Activated CD4-positive, alpha-beta T cell treated with anti-CD3 and anti-CD28 coated beads, Interleukin-2, Interleukin-6, amounts not matched to agents 100 ng/mL and 50 ng/mL, durations not matched to agents 16 hours and 8 hours (primary cell): ENCODE measurements around the gene NOL3.
A peak's percentile ranks its signal among the peaks of the same experiment; 100 is the strongest.

ENCODE experiments used
- DNase-seq: peaks from one replicate; pipeline ENCODE4 v3.0.0-alpha.2; 2020

NOL3 gene

DNA sequence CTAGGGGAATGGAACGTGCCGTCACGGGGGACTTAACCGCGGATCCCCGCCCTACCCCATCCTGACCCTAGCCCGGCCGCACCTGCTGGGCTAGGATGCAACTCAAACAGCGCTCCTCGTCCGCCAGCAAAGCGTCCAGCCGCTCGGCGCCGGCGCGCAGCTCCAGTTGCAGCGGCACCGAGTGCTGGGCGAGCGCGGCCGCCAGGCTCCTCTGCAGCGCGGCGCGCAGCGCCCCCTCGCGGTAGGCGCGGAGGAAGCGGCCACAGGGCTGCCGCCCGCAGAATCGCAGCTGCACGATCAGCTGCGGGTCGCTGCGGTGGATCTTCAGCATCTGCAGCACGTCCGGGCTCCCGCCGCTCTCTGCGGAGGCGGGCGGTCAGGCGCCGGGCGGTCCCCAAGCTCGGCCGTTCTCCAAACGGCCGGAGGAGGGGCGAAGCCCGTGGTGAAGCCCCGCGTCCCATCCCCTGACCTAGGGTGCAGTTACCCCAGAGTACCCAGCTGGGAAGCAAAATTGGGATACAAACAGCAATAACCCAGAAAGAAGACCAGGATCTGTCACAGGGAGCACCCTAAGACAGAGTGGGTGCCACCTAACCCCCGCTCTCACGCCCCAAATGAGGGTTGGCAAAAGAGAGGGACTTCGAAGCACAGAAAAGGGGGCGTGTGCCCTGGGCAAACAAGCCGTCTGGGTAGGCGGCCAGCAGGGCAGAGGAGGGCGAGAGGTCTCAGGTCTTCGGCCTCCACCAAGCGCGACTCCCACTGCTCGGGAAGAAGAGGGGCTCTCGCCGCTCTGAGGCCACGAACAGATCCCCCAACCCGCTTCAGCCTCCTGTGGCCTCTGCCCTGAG is 14.8 kb upstream of the NOL3 start:
- peak; percentile 89 for DNase-seq

DNA sequence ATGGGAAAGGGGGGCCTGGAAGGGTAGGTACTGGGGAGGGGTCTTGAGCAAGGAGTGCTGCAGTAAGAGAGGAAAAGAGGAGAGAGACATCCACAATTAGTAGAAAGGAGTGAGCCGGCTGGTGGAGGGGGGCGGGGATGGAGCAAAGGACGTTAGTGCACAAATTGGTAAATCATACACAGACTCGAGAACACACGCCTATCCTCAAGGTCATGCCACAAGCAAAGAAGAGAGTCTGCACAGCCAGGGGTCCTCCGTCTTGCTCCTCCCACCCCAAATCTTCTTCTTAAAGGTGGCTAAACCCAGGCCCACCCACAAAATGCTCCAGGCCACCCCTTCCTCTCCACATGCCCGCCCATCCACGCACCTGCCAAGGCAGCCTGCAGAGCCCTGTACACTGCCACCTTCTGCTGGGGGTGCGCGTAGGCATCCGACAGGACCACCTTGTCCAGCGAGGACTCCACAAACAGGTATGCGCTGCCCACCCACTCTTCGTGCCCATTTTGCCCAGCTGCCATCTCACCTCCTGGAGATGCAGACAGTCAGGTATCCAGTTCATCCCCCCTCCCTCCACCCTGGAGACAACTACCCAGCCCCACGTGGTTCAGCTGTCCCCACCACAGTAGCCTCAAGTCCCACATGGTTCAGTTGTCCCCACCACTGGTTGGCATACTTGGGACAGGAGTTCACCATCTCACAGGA is 14.0 kb upstream of the NOL3 start:
- DNase-seq: no peak

DNA sequence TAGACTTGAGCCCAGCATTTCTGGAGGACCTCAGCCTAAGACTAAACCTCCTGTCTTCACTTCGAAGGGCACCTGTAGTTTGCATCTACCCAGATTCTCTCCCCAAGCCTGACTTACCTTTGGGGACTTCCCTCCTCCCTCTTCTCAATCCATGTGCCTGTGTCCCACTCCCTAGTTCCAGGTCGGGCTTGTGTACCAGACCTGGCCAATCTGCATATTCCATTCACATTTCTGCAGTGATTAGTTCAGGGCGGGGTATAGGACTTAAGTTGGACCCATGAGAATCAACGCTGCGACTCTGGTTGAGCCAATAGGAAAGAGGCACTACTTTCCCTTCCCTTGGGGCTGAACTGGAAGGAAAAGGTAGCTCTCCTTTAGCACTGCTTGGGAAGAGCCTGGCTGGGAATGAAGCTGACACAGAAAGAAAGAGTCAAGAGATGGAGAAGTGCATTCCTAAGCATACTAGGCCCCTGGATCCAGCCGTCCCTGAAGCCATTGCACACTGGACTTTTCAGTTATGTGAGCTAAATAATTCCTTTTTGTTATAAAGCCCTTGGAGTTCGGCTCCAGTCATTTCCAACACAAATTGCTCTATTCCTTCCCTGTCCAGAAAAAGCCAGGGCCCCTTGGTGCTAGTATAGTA is 13.1 kb upstream of the NOL3 start:
- DNase-seq: no peak

DNA sequence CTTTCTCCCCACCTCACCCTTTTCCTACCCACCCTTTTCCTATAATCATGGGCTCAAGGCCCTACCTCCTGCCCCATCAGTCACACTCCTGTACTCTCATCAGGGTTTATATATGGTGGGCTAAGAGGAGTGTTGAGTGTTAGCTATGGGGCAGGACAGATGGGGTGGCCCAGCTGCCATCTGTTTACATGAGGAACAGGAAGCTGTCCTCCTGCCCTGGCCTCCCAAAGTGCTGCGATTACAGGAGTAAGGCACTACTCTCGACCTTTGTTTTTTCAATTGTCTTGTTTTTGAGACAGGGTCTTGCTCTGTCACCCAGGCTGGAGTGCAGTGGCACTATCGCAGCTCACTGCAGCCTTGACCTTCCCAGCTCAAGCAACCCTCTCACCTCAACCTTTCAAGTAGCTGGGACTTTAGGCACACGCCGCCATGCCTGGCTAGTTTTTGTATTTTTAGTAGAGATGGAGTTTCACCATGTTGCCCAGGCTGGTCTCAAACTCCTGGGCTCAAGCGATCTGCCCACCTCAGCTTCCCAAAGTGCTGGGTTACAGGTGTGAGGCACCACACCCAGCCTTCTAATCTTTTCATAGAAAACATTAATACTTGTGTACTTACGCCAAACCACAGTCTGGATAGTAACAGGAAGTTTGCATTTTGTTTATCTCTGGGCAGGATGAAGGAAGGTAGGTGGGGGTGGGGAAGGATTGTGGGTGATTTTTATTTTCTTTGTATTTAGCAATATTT is 12.3 kb upstream of the NOL3 start:
- no peak for DNase-seq

DNA sequence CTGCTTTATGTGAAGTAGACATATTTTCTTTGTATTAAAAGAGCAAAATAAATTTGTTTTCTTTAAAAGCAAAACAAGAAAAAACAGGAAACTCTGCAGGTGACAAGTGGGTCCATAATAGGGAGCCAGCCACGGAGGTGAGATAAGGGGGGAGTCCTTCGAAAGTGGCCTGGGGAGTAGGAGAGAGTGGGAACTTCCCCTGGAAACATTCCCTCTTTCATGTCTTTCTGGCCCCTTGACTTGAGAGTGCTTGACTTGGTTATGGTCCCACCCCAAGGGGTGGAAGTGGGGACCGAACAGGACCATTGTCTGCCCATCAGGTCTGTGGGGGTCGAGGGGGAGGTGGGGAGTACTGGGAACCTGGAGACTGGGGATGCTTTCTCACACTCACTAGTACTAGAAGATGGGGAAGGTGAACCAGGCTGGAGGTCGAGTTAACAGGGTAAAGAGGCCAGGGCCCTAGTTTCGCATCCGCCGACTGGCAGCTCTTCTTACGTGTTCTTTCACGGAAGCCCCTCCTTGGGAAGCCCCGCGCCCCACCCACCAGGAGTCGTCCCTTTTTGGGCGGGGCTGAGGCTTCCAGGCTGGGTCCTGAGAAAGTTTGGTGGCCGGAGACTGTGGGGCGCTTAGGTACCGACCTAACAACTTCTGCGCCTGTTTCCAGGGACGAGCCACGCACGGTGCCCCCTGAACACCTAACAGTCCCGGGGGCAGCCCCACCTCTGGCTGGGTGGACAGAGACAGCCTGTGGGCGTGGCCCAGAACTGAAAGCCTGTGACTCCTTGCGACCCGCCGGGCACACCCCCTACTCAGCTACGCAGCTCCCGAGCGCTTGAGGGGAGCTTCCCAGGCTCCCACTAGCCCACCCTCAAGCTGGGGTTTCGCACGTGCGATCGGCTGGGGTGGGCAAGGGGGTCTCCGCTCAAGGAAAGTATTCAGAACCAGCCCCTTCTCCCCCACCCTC is 11.4 kb upstream of the NOL3 start:
- DNase-seq: peak; percentile 92

DNA sequence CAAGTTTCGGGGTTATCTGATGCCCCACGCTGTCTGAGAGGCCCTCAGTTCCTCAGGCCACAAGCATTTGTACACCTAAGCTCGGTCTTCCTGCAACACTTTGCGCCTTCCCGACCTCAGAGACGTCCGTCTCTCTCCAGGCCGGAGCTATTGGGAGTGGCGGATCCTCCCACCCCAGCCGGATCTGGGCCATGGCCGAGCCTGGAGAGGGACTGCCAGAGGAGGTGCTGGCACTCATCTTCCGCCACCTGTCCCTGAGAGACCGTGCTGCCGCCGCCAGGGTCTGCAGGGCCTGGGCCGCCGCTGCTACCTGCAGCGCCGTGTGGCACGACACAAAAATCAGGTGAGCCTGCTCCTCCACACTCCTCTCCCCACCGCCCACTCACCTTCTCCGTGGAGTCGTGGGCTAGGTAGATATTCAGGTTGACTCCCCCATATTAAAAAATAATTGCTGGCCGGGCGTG is 8.7 kb upstream of the NOL3 start:
- no peak for DNase-seq

DNA sequence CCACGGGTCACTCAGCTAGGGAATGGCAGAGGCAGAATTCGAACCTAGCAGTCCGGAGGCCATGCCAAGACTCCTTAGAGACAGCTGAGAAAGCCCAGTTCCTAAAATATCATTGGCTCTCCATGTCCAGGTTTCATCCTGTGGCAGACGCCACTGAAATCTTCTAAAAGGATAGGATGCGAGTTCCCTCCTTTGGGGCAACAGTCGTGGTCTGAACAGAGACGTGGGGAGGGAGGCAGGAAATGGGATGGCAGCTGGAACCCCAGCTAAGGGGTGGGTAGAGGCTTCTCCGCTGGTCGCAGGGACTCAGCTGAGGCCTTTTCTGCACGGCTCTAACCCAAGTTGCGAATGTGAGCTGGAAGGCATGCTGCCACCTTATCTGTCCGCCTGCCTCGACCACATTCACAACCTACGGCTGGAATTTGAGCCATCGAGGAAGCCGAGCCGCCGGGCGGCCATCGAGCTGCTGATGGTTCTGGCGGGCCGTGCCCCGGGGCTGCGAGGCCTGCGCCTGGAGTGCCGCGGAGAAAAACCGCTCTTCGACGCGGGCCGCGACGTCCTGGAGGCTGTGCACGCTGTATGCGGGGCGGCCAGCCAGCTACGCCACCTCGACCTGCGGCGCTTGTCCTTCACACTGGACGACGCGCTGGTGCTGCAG is 7.7 kb upstream of the NOL3 start:
- no peak for DNase-seq

DNA sequence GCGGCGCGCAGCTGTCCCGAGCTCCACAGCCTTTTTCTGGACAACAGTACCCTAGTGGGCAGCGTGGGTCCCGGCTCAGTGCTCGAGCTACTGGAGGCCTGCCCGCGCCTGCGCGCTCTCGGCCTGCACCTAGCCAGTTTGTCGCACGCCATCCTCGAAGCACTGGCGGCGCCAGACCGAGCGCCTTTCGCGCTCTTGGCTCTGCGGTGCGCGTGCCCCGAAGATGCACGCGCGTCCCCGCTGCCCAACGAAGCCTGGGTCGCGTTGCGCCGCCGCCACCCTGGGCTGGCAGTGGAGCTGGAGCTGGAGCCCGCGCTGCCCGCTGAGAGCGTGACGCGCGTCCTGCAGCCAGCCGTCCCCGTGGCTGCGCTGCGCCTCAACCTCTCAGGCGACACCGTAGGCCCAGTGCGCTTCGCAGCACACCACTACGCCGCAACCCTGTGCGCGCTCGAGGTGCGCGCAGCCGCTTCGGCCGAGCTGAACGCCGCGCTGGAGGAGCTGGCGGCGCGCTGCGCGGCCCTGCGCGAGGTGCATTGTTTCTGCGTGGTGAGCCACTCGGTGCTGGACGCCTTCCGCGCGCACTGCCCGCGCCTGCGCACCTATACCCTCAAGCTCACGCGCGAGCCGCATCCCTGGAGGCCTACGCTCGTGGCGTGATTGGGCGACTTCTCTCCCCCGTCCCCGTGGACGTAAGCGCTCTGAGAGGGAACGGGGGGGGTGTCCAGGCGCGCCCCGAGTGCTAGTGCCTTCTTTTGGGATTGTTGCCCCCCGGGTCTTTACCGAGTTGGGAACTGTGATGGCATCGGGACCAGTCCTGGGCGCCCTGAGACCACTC is 7.0 kb upstream of the NOL3 start:
- peak; percentile 76 for DNase-seq

DNA sequence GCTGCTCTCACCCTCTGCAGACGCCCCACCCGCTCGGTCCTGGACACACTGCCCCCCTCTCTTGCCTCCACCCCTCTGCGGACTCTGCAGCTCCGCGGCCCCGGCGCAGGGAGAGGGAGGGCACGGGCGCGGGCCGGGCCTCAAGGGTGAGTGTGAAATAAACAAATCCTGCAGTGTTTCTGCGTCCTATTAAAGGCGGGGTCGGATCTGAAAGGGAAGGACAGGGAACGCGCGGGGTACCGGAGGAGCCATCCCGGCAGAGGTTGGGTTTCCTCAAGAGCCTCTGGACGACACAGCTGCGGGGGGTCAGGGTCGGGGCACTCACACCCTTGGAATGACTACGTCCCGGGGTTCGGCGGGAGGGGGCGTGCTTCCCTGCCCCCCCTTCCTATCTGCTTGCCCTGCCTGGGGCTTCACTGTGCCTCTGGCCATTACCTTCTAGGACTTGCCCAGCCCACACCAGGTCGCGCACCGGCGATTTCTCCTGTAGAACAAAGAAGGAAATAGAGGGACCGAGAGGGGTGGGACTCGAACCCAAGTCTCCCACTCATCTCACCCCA is 6.3 kb upstream of the NOL3 start:
- DNase-seq: no peak

DNA sequence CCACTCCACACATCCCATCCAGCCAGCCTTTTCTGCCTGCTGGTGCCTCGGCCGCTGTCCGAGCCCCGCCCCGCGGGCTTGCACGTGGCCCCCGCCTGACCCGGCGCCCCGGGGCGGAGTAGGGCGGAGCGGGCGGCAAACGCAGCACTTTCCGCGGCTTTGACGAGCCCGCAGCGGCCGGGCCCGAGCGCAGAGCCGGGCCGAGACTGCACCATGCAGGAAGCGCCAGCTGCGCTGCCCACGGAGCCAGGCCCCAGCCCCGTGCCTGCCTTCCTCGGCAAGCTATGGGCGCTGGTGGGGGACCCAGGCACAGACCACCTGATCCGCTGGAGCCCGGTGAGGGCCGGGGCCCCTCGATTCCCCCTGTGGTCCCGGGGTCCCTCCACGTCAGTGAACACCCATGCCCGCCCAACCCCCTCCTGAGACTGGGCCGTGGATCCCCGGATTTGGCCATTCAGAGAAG is 5.7 kb upstream of the NOL3 start, which contains the start of gene HSF4:
Gene HSF4 (plus strand): TSS at position 147 of the 463 bp plus-strand sequence. CDS start 67 bp downstream, at position 214.
- DNase-seq: no peak

DNA sequence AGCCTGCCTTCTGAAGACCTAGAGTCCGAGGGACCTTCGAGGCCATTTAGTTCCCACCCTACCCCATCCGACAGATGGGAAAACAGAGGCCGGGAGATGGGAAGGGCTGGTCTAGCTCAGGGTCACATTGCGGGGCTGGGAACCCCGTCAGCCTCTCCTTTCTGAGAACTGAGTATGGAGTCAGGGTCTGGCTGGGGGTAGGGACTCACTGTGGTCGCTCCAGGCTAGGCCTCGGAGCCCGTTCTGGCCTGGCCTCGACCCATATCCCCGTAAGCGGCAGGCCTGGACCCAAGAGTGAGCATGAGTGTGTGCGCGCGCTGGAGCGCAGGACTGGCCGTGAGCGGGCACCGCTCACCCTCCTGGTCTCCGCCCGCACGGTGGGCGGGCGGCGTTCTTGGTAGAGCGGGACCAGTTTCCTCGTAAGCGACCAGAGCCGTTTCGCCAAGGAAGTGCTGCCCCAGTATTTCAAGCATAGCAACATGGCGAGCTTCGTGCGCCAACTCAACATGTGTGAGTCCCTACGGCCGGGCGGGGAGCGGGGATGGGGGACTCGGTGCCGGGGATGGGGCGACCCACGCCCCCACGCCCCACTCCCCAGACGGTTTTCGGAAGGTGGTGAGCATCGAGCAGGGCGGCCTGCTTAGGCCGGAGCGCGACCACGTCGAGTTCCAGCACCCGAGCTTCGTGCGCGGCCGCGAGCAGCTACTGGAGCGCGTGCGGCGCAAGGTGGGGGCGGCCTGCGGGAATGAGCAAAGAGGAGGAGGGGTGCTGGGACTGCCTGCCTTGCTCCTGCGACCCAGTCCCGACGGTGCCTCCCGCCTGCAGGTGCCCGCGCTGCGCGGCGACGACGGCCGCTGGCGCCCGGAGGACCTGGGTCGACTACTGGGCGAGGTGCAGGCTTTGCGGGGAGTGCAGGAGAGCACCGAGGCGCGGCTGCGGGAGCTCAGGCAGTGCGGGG is 4.9 kb upstream of the NOL3 start:
- no peak for DNase-seq

DNA sequence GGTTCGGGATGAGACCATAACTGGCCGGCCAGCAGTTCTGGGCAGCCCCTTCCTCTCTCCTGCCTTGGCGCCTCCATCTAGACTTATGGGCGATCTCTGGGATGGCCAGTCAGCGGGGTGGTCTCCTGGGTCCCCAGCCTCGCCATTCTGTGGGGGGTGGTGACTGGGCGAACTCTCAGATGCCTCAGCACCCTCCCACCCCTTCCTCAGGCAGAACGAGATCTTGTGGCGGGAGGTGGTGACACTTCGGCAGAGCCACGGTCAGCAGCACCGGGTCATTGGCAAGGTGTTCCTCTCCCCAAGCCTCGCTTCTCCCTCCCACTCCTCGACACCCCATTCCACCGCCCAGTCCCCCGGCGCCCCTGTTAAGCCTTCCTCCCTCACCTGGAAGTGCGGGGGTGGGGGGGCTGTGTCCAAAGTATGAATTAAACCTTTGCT is 4.2 kb upstream of the NOL3 start:
- DNase-seq: no peak

DNA sequence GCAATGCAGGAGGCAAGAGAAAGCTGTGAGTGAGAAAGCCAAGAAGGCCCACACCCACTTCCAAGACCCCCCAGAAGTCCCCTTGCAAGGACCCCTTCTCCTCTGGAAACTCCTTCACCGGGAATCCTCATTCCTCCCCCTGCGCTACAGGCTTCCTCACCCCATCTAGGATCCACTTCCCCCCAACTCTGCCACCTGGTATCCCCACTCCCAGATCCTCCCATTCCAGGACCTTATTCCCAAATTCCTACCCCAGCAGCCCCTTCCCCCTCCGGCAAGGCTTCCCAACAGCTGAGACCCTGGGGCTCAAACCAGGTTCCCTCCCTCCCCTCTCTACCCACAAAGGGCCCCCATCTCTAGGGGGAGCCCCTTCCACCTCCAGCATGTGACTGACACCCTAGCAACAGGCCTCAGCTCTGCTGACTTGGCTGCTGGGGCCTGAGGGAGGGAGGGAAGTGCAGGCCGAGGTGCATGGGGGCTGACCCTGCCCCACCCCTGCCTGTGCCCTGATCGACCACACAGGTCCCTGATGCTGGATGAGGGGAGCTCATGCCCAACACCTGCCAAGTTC is 3.7 kb upstream of the NOL3 start:
- no peak for DNase-seq

DNA sequence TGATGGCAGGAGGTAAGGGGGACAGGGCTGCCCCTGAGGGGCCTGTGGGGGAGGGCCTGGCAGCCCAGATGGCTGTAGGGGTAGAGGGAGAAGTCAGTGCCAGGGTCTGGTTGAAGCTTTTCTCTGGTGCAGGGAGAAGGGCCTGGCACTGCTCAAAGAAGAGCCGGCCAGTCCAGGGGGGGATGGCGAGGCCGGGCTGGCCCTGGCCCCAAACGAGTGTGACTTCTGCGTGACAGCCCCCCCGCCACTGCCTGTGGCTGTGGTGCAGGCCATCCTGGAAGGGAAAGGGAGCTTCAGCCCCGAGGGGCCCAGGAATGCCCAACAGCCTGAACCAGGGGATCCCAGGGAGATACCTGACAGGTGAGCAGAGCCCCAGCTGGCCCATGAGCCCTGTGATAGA is 2.8 kb upstream of the NOL3 start:
- DNase-seq: no peak

DNA sequence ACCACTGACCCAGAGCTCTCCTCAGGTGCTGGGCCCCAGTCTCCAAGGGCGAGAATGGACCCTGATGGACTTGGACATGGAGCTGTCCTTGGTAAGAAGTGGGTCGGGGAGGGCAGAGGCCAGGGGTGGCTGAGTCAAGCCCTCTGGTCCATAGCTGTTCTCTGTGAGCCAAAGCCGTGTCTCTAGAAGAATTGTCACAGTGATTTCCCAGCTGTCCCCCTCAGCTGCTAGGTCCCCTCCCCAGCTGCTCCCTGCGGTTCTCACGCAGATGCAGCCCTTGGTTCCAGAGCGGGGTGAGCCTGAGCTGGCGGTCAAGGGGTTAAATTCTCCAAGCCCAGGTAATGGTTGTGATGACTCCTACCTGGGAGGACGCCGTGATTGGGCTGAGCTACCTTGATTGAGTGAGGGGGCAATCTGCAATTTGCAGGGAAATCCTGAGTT is 1.3 kb upstream of the NOL3 start:
- no peak for DNase-seq

DNA sequence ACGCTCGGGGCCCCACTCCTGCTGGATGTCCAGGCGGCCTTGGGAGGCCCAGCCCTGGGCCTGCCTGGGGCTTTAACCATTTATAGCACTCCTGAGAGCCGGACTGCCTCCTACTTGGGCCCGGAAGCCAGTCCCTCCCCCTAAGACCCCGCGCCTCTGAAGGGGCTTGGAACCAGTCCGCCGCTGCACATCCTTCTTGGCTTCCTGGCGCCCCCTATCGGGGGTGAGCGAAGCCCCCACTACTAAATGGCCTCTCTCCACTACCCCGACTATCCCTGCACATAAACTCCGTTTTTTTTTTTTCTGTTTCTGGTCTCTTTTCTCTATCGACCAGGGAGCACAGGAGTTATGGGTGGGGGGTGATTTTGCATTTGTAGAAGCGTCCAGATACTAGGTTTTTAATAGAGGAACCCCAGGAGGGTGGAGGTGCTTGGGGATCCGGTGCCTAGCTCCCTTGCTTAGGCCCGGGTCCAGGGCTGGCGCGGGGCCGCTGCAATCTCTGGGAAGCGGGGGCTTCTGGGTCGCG is 633 bp upstream of the NOL3 start:
- DNase-seq: peak; percentile 70

DNA sequence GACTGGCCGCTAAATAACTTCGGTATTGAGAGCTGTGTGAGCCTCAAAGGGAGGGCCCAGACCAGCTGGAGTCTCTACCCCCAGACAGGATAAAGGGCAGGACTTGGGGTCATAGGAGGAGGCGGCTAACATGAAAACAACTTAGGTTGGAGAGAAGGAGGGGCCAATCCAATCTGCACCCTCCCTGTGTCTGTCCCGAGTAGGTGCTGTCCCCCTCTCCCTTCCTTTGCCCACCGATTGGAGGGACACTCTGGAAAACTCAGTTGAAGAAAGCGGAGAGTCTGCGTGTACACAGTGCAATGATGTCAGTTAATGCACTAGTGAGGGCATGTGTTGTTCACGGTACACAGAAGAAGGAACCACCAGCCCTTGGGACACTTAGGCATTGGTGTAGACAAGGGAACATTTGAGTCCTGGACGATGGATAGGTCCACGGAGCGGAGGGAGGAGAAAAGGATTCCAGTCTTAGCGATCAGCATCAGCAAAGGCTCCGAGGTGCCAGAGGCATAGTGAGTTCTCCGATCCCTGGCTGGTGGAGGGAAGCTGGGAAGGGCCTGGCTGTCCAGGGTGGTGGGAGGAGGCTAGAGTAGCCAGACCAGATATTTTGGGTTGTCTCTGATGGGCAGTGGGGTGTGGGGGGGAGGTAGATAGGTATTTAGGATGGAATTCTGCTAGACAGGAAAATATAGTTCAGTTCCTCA is 761 bp downstream of the NOL3 start:
- no peak for DNase-seq
